ENCODE results near the gene ERC1. TPM values are rescaled to one million over a fixed set of nuclear protein-coding genes. Genes with fewer than 3 reads are reported as not detected.

ERC1 gene
- total RNA-seq, 1 experiment from 2014 or later: 40.4 TPM

DNA sequence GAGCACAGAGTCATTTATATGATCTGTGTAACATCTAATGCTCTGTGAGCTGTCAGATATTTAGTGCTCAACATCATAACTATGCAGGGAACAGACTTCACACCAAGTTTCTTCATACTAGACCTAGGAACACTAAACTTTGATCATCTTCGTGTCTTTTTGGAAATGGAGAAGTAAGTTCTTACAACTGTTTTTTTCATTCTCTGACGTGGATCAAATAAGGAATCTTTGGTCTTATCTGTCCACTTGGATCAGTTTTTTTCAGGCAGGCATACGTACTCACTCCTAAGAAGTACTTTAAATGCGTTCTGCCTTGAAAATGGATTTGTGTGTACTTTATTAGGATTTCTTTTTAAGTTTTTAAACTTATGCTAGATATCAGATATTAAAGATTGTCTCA, 412.4 kb downstream of the ERC1 start:
- Histone ChIP-seq H3K27me3 (ENCODE audit: control insufficient read depth, insufficient read depth, low read length) (no peaks in the 10 kb centered on the region), H3K9me3 (ENCODE audit: control insufficient read depth, insufficient read depth, low read depth, low read length) (no peaks in the 10 kb centered on the region), H3K4me1 (ENCODE audit: control insufficient read depth, insufficient read depth, low read length) (no peaks in the 10 kb centered on the region), H3K4me3 (ENCODE audit: low read depth in 2 of 2, low read length in 2 of 2) (no peak overlapping the region), H3K27ac (ENCODE audit: low read length) (no peak overlapping the region), H3K36me3 (ENCODE audit: control insufficient read depth, insufficient read depth, low read length) (no peaks in the 10 kb centered on the region)
- CTCF ChIA-PET: no interaction called here
- DNase-seq (ENCODE audit: low read depth, low spot score) (no peak), ATAC-seq (no peak)
- TF ChIP-seq SIN3A (IDR thresholded peaks at IDR 0.05; ENCODE audit: borderline replicate concordance, insufficient read depth, low read depth, low read length): no peak
- TF ChIP-seq POLR2AphosphoS5 (IDR thresholded peaks at IDR 0.05; ENCODE audit: low read depth, low read length): no peak
- TF ChIP-seq TCF7L2 (IDR thresholded peaks at IDR 0.05; ENCODE audit: low read depth, low read length): no peak
- TF ChIP-seq, protein P1, sequence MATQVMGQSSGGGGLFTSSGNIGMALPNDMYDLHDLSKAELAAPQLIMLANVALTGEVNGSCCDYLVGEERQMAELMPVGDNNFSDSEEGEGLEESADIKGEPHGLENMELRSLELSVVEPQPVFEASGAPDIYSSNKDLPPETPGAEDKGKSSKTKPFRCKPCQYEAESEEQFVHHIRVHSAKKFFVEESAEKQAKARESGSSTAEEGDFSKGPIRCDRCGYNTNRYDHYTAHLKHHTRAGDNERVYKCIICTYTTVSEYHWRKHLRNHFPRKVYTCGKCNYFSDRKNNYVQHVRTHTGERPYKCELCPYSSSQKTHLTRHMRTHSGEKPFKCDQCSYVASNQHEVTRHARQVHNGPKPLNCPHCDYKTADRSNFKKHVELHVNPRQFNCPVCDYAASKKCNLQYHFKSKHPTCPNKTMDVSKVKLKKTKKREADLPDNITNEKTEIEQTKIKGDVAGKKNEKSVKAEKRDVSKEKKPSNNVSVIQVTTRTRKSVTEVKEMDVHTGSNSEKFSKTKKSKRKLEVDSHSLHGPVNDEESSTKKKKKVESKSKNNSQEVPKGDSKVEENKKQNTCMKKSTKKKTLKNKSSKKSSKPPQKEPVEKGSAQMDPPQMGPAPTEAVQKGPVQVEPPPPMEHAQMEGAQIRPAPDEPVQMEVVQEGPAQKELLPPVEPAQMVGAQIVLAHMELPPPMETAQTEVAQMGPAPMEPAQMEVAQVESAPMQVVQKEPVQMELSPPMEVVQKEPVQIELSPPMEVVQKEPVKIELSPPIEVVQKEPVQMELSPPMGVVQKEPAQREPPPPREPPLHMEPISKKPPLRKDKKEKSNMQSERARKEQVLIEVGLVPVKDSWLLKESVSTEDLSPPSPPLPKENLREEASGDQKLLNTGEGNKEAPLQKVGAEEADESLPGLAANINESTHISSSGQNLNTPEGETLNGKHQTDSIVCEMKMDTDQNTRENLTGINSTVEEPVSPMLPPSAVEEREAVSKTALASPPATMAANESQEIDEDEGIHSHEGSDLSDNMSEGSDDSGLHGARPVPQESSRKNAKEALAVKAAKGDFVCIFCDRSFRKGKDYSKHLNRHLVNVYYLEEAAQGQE (IDR thresholded peaks at IDR 0.05; ENCODE audit: insufficient read depth in 1 of 2, low read depth in 2 of 2, low read length in 1 of 2): no peak
- TF ChIP-seq, protein P2, sequence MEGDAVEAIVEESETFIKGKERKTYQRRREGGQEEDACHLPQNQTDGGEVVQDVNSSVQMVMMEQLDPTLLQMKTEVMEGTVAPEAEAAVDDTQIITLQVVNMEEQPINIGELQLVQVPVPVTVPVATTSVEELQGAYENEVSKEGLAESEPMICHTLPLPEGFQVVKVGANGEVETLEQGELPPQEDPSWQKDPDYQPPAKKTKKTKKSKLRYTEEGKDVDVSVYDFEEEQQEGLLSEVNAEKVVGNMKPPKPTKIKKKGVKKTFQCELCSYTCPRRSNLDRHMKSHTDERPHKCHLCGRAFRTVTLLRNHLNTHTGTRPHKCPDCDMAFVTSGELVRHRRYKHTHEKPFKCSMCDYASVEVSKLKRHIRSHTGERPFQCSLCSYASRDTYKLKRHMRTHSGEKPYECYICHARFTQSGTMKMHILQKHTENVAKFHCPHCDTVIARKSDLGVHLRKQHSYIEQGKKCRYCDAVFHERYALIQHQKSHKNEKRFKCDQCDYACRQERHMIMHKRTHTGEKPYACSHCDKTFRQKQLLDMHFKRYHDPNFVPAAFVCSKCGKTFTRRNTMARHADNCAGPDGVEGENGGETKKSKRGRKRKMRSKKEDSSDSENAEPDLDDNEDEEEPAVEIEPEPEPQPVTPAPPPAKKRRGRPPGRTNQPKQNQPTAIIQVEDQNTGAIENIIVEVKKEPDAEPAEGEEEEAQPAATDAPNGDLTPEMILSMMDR (IDR thresholded peaks at IDR 0.05): no peak
- intact Hi-C loops (cut with micrococcal nuclease; ENCODE audit: unreplicated experiment) (no loop called here), in situ Hi-C loops (cut with HindIII; ENCODE audit: low pct_unique_long_range_greater_than_20kb, low sequenced_read_pairs) (no loop called here)
- POLR2A ChIA-PET: no interaction called here
- BruUV-seq (replicated peaks): no TSS peak

DNA sequence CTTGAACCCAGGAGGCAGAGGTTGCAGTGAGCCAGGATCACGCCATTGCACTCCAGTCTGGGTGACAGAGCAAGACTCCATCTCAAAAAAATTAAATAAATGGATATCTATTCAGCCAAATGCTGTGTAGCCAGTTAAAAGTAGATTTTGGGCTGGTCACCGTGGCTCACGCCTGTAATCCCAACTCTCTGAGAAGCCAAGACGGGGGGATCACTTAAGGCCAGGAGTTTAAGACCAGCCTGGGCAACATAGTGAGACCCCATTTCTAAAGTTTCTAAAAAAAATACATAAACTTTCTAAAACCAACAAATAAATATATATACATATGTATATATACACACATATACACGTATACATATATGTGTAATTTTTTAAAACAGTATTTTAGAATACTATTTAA, 414.6 kb downstream of the ERC1 start:
- ChIA-PET CTCF (no interaction called here), POLR2A (no interaction called here)
- H3K27me3 ChIP-seq (ENCODE audit: control insufficient read depth, insufficient read depth, low read length): no peaks in the 10 kb centered on the region
- BruUV-seq (replicated peaks): no TSS peak
- H3K9me3 ChIP-seq (ENCODE audit: control insufficient read depth, insufficient read depth, low read depth, low read length): no peaks in the 10 kb centered on the region
- in situ Hi-C loops (cut with HindIII; ENCODE audit: low pct_unique_long_range_greater_than_20kb, low sequenced_read_pairs) (no loop called here), intact Hi-C loops (cut with micrococcal nuclease; ENCODE audit: unreplicated experiment) (no loop called here)
- H3K36me3 ChIP-seq (ENCODE audit: control insufficient read depth, insufficient read depth, low read length): no peaks in the 10 kb centered on the region
- no peaks in the 10 kb centered on the region for H3K4me1 ChIP-seq (ENCODE audit: control insufficient read depth, insufficient read depth, low read length)
- H3K27ac ChIP-seq (ENCODE audit: low read length): no peak overlapping the region
- H3K4me3 ChIP-seq (ENCODE audit: low read depth in 2 of 2, low read length in 2 of 2): no peak overlapping the region
- ATAC-seq (no peak), DNase-seq (ENCODE audit: low read depth, low spot score) (no peak)
- no peak for TF ChIP-seq SIN3A (IDR thresholded peaks at IDR 0.05; ENCODE audit: borderline replicate concordance, insufficient read depth, low read depth, low read length)
- no peak for TF ChIP-seq TCF7L2 (IDR thresholded peaks at IDR 0.05; ENCODE audit: low read depth, low read length)
- TF ChIP-seq POLR2AphosphoS5 (IDR thresholded peaks at IDR 0.05; ENCODE audit: low read depth, low read length): no peak

DNA sequence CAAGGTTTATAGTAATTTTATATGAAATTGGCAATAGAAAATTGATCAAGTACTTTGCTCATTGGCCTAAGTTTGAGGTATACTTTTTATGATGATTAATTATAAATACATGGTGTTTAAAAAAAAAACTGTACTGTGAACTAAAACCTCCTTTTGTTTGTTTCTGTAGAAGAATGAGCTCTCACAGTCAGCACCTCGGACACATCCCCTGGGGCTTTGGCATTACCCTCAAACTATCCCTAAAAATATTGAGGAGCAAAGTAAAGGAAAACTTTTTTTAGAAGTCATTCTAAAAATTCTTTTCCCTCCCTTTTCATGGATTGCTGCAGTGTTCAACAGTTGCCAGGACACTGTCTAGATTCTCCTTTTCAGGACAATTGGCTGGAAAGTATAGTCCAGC, 419.8 kb downstream of the ERC1 start:
- POLR2A ChIA-PET: no interaction called here
- ATAC-seq: no peak
- DNase-seq (ENCODE audit: low read depth, low spot score): no peak
- CTCF ChIA-PET: no interaction called here
- BruUV-seq (replicated peaks): no TSS peak
- H3K4me3 ChIP-seq (ENCODE audit: low read depth in 2 of 2, low read length in 2 of 2): no peak overlapping the region
- no peak overlapping the region for H3K27ac ChIP-seq (ENCODE audit: low read length)
- H3K4me1 ChIP-seq (ENCODE audit: control insufficient read depth, insufficient read depth, low read length): no peaks in the 10 kb centered on the region
- in situ Hi-C loops (cut with HindIII; ENCODE audit: low pct_unique_long_range_greater_than_20kb, low sequenced_read_pairs): no loop called here
- no peaks in the 10 kb centered on the region for H3K9me3 ChIP-seq (ENCODE audit: control insufficient read depth, insufficient read depth, low read depth, low read length)
- H3K36me3 ChIP-seq (ENCODE audit: control insufficient read depth, insufficient read depth, low read length): no peaks in the 10 kb centered on the region
- no peaks in the 10 kb centered on the region for H3K27me3 ChIP-seq (ENCODE audit: control insufficient read depth, insufficient read depth, low read length)
- intact Hi-C loops (cut with micrococcal nuclease; ENCODE audit: unreplicated experiment): no loop called here
- TF ChIP-seq, protein P2 (IDR thresholded peaks at IDR 0.05): no peak
